HG03025 (cell line): ENCODE measurements around the gene INPPL1.
"Not testable (repeated sequence)": the region's sequence is repeated elsewhere in the genome, so short reads cannot be mapped to it uniquely, and the experiment has no call there.

Source experiments
- ATAC-seq: cut with Tn5 transposase; IDR thresholded peaks from one replicate; pipeline ENCODE4 v1.9.1; 2021; ENCODE audit warnings: mild to moderate bottlenecking, moderate library complexity; ENCODE audit not compliant: unreplicated experiment, low FRiP score

The INPPL1 gene

GRCh38 chr11:72224564-72225410 is at the start of gene INPPL1:
Gene INPPL1, plus strand, starts transcription at chr11:72224767. Its CDS starts 218 bp downstream, at chr11:72224985.
- ATAC-seq: no peak

GRCh38 chr11:72177656-72178055 is 46.9 kb upstream of the INPPL1 start:
- no peak for ATAC-seq

- ATAC-seq: no peak
Observed at GRCh38 chr11:72179049-72179803, 45.3 kb upstream of the INPPL1 start.

- ATAC-seq: no peak
Observed at GRCh38 chr11:72179804-72180396, 44.7 kb upstream of the INPPL1 start.

- not testable (repeated sequence) for ATAC-seq
Observed at GRCh38 chr11:72180892-72181552, 43.5 kb upstream of the INPPL1 start.

GRCh38 chr11:72181553-72181958 is 43.0 kb upstream of the INPPL1 start:
- ATAC-seq: not testable (repeated sequence)

- no peak for ATAC-seq
Observed at GRCh38 chr11:72188267-72188666, 36.3 kb upstream of the INPPL1 start.

- ATAC-seq: no peak
Observed at GRCh38 chr11:72189455-72190250, 34.9 kb upstream of the INPPL1 start.

GRCh38 chr11:72190631-72191071 is 33.9 kb upstream of the INPPL1 start:
- ATAC-seq: no peak

GRCh38 chr11:72191961-72192381 is 32.6 kb upstream of the INPPL1 start, which contains the start of gene FOLR1:
Gene FOLR1, plus strand, starts transcription at chr11:72192140. Its CDS starts 34 bp downstream, at chr11:72192174.
- no peak for ATAC-seq

GRCh38 chr11:72195518-72196270 is 28.9 kb upstream of the INPPL1 start:
- no peak for ATAC-seq

- not testable (repeated sequence) for ATAC-seq
Observed at GRCh38 chr11:72201445-72201844, 23.1 kb upstream of the INPPL1 start.

- no peak for ATAC-seq
Observed at GRCh38 chr11:72202571-72202970, 22.0 kb upstream of the INPPL1 start.

- ATAC-seq: no peak
Observed at GRCh38 chr11:72203163-72203562, 21.4 kb upstream of the INPPL1 start.

- ATAC-seq: no peak
Observed at GRCh38 chr11:72204886-72205285, 19.7 kb upstream of the INPPL1 start.

GRCh38 chr11:72206794-72207193 is 17.8 kb upstream of the INPPL1 start:
- ATAC-seq: not testable (repeated sequence)

- ATAC-seq: no peak
Observed at GRCh38 chr11:72208281-72208680, 16.3 kb upstream of the INPPL1 start.

- ATAC-seq: no peak
Observed at GRCh38 chr11:72209101-72209500, 15.5 kb upstream of the INPPL1 start.

- ATAC-seq: no peak
Observed at GRCh38 chr11:72216638-72217037, 7.9 kb upstream of the INPPL1 start, which contains the start of gene FOLR2. Gene FOLR2, plus strand, starts transcription at chr11:72216794. Its CDS starts 1,791 bp downstream, at chr11:72218585.
